Activated CD4-positive, alpha-beta T cell treated with anti-CD3 and anti-CD28 coated beads for 1 hour (primary cell): ENCODE data around the gene IMMP2L.
"Not testable (repeated sequence)": the region's sequence is repeated elsewhere in the genome, so short reads cannot be mapped to it uniquely, and the experiment has no call there.

ENCODE experiments used
- DNase-seq: peaks from one replicate; pipeline ENCODE4 v3.0.0-alpha.2; 2020

The IMMP2L gene

GRCh38 chr7:111450705-111451104, 111.6 kb downstream of the IMMP2L start:
- DNase-seq: not testable (repeated sequence)

- not testable (repeated sequence) for DNase-seq
These were observed 114.8 kb downstream of the IMMP2L start for GRCh38 chr7:111447502-111447901.

GRCh38 chr7:111439977-111440376, 122.3 kb downstream of the IMMP2L start:
- no peak for DNase-seq

GRCh38 chr7:111438369-111439289, 123.7 kb downstream of the IMMP2L start:
- no peak for DNase-seq

GRCh38 chr7:111437736-111438135, 124.6 kb downstream of the IMMP2L start:
- no peak for DNase-seq

DNA sequence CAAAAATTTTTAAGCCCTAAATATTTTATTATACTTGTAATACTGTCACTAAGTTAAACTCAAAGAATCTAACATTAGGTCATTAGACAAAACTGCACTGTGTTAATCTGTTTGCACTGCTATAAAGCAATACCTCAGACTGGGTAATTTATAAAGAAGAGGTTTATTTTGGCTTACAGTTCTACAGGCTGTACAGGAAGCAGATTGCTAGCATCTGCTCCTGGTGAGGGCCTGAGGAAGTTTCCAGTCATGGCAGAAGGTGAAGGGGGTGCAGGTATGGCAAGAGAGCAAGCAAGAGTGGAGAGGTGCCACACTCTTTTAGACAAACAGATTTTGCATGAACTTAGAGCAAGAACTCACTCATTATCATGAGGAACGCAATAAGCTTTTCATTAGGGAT, 125.7 kb downstream of the IMMP2L start:
- no peak for DNase-seq

GRCh38 chr7:111433426-111433825, 128.9 kb downstream of the IMMP2L start:
- no peak for DNase-seq

GRCh38 chr7:111429781-111430180, 132.5 kb downstream of the IMMP2L start:
- DNase-seq: no peak

GRCh38 chr7:111424768-111425167, 137.5 kb downstream of the IMMP2L start:
- DNase-seq: no peak

DNA sequence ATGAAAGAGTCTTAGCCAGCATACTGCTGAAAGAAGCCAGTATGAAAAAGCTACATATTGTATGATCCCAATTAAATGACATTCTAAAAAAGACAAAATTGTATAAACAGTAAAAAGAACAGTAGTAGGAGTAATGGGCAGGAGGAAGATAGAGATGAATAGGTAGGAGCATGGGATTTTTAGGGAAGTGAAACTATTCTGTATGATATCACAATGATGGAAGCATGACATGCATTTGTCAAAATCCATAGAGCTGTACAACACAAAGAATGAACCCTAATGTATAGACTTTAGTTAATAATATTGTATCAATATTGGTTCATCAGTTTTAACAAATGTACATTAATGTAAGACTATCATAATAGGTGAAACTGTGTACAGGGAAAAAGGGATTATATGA, 147.9 kb downstream of the IMMP2L start:
- no peak for DNase-seq

DNA sequence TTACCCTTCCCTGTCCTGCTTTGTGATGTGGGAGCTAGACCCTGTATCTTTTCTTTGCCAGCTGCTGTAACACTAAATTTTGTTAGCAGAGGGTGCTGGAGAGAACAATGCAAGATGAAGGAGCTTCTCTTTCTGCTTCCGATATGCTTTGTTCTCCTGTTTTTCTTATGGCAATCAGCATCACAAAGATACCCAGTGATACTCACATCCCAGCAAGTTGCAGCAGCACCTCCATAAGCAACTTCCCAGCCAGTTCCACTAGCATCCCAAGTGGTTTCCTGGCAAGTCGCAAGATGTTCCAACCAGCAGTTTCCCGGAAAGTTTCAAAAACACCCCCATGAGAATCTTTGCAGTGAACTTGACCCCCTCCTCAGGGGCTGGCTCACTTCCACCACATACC, 148.6 kb downstream of the IMMP2L start:
- DNase-seq: no peak

DNA sequence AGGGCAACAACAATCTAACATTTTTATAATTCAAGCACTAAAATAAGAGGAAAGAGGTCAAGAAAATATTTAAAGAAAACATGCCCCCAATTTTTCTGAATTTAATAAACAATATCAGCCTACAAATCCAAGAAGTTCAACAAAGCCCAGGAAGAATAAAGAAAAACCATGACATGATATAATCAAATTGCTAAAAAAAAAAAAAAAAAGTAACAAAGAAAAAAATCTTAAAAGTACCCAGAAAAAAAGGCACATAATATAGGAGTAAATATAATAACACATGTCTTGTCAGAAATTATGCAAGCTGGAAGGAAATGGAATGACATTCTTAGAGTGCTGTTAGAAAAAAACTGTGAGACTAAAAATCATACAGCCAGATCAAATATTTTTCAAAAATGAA, 151.4 kb downstream of the IMMP2L start:
- DNase-seq: no peak

- no peak for DNase-seq
These were observed 152.4 kb downstream of the IMMP2L start for GRCh38 chr7:111409714-111410422.

DNA sequence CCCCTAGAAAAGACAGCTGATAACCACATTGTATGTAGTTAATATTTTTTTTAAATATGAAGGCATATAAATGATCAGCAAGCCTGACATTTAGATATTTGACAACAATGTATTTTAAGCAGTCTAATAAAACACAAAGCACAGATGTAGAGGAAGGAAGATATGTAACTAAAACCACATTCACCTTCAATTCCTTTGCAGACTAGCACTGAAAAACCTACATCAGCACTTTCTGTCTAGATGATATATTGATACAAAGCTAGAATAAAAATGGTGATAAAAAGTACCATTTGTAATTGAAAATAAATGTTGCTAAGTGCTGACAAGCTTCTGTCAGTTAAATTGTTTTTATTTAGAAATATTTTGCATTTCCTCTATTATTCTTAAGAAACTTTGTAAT, 153.6 kb downstream of the IMMP2L start:
- DNase-seq: no peak

DNA sequence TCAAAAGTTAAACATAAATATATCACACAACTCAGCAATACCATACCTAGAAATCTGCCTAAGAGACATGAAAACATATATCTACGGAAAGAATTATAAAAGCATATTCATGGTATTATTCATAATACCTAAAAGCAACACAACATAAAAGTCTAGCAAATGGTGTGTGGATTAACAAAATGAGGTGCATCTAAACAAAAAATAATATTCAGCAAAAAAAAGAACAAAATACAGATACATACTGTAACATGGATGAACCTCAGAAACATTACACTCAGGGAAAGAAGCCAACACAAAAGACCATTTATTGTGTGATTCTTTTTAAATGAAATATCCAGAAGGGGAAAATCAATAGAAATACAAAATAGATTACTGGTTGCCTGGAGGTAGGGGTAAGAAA, 155.0 kb downstream of the IMMP2L start:
- no peak for DNase-seq

DNA sequence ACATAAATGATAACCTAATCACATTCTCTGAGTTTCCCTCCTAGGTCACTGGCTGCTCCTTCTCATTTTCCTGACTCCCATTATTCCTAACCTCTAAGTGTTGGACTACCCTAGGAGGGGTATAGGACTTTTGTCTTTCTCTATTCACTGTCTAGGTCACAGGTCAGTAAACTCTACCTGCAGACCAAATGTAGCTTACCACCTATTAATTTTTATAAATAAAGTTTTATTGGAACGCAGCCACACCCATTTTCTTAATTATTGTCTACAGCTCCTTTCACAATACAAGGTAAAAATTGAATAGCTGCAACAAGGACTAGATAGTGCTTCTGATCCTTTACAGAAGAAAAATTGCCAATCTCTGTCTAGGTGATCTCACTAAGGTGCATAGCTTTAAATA, 156.7 kb downstream of the IMMP2L start:
- no peak for DNase-seq

DNA sequence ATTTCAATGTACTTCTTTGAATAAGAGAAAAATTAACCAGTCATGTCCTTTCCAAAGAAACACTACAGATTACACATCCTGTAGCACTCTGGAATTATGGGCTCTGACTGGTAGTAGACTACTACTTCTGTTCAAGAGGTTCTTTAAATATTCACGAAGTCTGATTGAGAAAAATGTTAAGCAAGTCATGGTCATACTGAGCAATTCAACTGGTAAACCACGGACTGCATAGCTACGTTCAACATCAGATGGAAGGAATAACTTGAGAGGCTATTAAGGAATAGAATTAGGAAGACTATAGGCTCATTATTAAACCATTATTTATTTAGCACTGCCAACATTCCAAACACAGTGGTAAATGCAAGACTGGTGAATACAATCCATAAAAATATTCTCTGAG, 160.8 kb downstream of the IMMP2L start:
- DNase-seq: no peak

GRCh38 chr7:111400088-111400487, 162.2 kb downstream of the IMMP2L start:
- DNase-seq: no peak

- no peak for DNase-seq
These were observed 167.4 kb downstream of the IMMP2L start for GRCh38 chr7:111394891-111395290.

DNA sequence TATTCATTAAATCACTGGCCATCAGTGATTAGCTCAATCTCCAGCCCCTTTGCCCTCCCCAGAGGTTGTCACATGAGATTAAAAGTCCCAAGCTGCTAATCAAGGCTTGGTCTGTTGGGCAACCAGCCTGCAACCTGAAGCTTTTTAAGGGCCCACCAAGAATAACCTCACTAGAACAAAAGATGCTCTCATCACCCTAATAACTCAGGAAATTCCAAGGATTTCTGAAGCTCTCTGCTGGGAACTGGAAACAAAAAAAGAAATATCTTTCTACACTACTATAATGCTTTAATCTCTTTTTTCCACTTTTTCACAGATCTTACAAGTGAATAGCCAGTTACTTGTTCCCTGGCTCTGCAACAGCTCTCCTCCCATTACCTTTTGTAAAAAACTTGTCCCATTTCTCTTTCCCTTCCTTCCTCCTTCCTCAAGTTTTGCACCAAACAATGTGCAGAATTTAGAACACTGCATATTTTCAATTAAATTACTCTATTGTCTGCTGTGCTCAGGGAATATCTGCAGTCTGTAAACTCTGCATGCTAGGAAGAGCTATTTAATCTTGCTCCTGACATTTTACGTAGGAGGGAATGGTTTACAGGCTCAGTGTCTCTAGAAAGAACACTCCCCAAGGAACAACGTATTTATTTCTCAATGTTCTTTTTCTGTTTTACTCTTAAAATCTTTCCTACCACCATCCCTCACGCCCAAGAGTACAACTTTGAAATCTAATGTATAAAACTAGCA, 169.1 kb downstream of the IMMP2L start:
- DNase-seq: no peak

DNA sequence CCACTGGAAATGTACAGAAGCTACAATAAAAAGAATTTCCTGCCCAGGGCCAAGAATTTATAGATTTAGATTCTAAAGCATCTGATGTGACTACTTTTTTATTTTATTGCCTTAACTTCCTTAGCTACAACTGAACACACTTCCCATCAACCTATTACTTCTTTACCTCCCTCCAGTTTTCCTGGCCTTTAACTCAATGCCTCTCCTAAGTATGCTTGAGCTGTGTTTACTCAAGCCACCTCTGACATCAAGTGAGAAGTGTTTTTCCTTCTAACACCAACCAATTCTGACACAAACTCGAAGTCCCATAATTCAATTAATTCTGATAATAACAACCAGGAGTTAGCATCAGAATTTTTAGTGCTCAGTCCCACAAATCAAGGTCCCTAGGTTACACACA, 170.0 kb downstream of the IMMP2L start:
- DNase-seq: no peak

DNA sequence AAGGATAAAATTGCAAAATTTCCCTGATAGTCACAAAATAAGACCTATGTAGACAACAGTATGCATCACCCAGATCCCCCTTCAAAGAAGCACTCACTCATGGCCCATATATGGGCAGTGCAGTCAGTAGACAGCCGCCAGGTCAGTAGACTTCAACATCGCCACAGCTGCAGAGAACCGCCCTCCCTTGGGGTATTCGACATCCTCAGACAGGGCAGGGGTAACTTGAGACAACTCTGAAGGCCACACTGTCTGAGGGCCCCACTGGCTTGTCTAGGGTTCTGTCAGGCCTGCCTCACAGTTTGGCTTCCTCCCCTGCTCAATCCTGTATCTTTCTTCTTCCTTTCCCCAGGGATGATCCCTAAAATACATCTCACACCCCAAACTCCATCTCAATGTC, 172.3 kb downstream of the IMMP2L start:
- DNase-seq: no peak

- no peak for DNase-seq
These were observed 173.4 kb downstream of the IMMP2L start for GRCh38 chr7:111388912-111389311.

GRCh38 chr7:111388016-111388415, 174.3 kb downstream of the IMMP2L start:
- no peak for DNase-seq
